Stimulated activated CD4-positive, alpha-beta T cell treated with anti-CD3 and anti-CD28 coated beads, Interleukin-2, amount 100 ng/mL, for 4 hours (primary cell): ENCODE results near the gene SEC11C.
A peak's percentile ranks its signal among the peaks of the same experiment; 100 is the strongest.
"Not testable (repeated sequence)": the region's sequence is repeated elsewhere in the genome, so short reads cannot be mapped to it uniquely, and the experiment has no call there.

Experiments used
- DNase-seq: peaks from one replicate; pipeline ENCODE4 v3.0.0-alpha.2; 2020; ENCODE audit warnings: low read depth

Gene SEC11C

GRCh38 chr18:59139615-59140301 lies at the start of gene SEC11C:
Gene SEC11C, plus strand, starts transcription at chr18:59139884. Its CDS starts 65 bp downstream, at chr18:59139949.
- DNase-seq, result peak; percentile 93

- DNase-seq, result no peak
Observed at GRCh38 chr18:59090966-59091603, 48.6 kb upstream of the SEC11C start.

GRCh38 chr18:59093668-59094067 lies 46.0 kb upstream of the SEC11C start:
- DNase-seq, result no peak

GRCh38 chr18:59094569-59094968 lies 45.1 kb upstream of the SEC11C start:
- no peak for DNase-seq

GRCh38 chr18:59096098-59096789 lies 43.4 kb upstream of the SEC11C start:
- DNase-seq, result no peak

- no peak for DNase-seq
Observed at GRCh38 chr18:59101830-59102414, 37.8 kb upstream of the SEC11C start.

GRCh38 chr18:59109375-59109774 lies 30.3 kb upstream of the SEC11C start:
- DNase-seq, result no peak

GRCh38 chr18:59114160-59114559 lies 25.5 kb upstream of the SEC11C start:
- DNase-seq, result no peak

- DNase-seq, result no peak
Observed at GRCh38 chr18:59123588-59124369, 15.9 kb upstream of the SEC11C start.

GRCh38 chr18:59124370-59124704 lies 15.3 kb upstream of the SEC11C start:
- DNase-seq, result no peak

- DNase-seq, result no peak
Observed at GRCh38 chr18:59127047-59127446, 12.6 kb upstream of the SEC11C start.

GRCh38 chr18:59129951-59130703 lies 9.6 kb upstream of the SEC11C start:
- DNase-seq, result no peak

- no peak for DNase-seq
Observed at GRCh38 chr18:59132810-59133465, 6.7 kb upstream of the SEC11C start.

GRCh38 chr18:59139291-59139614 lies 431 bp upstream of the SEC11C start:
- DNase-seq, result peak; percentile 87

- DNase-seq, result no peak
Observed at GRCh38 chr18:59140302-59140885, 710 bp downstream of the SEC11C start.

GRCh38 chr18:59141294-59142068 lies 1.8 kb downstream of the SEC11C start:
- no peak for DNase-seq

GRCh38 chr18:59142274-59142673 lies 2.6 kb downstream of the SEC11C start:
- DNase-seq, result no peak

- not testable (repeated sequence) for DNase-seq
Observed at GRCh38 chr18:59142800-59143416, 3.2 kb downstream of the SEC11C start.

GRCh38 chr18:59143441-59143840 lies 3.8 kb downstream of the SEC11C start:
- no peak for DNase-seq
